Renal cortical epithelial cell (primary cell): ENCODE data around the gene PACRG. TPM values are rescaled to one million over a fixed set of nuclear protein-coding genes. Genes with fewer than 3 reads are reported as not detected.

ENCODE experiments used
- DNase-seq: peaks from one replicate; pipeline ENCODE4 v3.0.0-alpha.2; 2011; ENCODE audit warnings: low read depth
- total RNA-seq: library from RNA; depleted of rRNA; stranded (reverse); fragments of >200 nt; gene quantifications from 2 replicates; pipeline ENCODE4 v1.2.3, GENCODE V29; 2014

The PACRG gene
- total RNA-seq, 1 donor from 2014 or later: 2.5 TPM

GRCh38 chr6:163200694-163201093, 472.9 kb downstream of the PACRG start:
- no peak for DNase-seq

DNA sequence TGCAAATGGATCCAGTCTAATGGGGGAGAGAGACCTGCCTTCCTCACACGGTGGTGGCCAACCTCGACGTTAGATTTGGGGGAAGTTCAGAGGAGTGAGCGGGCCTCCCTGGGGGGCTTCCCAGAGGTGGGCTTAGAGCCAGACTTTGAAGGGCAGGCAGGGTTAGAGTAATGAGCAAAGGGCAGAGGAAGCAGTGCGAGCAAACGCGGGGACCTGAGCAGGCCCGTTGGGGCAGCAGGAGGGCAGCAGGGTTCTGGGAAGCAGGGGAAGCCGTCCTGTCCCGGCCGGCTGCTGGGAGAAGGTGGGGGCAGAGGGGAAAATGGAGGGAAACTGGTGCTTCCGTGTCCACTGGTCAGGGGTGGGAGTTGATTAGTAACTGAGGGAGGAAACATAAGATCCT, 474.1 kb downstream of the PACRG start:
- DNase-seq: no peak

GRCh38 chr6:163206196-163206595, 478.4 kb downstream of the PACRG start:
- no peak for DNase-seq

GRCh38 chr6:163207431-163208383, 479.9 kb downstream of the PACRG start:
- no peak for DNase-seq

DNA sequence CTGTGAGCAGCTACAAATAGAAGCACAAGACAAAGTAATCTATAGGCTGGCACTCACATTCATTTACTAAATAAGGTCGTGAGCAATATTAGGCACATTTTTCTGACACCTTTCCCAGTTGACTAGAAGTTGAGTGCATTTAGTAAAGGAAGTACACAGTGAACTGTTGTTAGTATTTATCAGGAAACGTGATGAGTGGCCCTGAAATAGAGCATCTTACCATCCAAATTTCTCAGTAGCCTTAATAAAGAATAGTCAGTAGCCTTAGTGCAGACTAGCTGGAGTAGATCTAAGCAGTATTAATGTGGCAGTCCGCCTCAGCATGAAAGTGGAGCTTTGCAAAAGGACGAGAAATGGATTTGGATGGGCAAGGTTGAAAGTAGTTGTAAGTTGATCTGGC, 481.2 kb downstream of the PACRG start:
- DNase-seq: no peak

DNA sequence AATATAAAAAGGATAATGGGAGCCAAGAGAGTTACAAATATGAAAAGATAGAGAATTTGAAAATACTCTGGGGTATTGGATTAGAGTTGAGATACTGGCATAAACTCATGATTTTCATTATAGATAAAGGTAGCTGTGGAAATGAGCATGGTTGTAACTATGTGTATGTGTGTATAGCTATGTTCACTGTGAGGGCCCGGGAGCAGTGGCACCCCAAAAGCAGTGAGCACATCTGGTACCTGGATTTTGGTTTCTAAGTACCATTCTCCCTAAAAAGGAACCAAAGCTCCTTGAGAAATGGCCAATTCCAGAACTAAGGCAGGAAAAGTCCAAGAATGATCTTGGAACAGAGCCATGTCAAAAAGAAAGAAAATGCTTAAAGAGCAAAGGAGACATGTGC, 484.3 kb downstream of the PACRG start:
- DNase-seq: no peak

DNA sequence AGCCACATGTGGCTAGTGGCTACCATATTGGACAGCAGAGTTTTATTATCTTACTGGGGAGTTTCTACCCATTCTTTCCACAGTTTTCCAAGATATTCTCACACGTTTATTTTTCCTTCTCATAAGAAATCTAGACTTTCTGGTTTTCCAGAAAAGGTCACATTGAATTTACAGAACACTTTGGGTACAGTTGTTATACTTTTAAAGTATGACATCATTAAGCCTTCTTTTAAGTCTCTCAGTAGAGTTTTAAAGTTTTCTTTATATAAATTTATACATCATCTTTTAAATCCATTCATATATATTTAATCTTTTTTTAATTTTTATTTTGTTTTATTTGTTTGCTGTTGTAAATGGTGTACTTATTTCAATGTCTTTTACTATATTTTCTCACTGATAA, 486.5 kb downstream of the PACRG start:
- no peak for DNase-seq

DNA sequence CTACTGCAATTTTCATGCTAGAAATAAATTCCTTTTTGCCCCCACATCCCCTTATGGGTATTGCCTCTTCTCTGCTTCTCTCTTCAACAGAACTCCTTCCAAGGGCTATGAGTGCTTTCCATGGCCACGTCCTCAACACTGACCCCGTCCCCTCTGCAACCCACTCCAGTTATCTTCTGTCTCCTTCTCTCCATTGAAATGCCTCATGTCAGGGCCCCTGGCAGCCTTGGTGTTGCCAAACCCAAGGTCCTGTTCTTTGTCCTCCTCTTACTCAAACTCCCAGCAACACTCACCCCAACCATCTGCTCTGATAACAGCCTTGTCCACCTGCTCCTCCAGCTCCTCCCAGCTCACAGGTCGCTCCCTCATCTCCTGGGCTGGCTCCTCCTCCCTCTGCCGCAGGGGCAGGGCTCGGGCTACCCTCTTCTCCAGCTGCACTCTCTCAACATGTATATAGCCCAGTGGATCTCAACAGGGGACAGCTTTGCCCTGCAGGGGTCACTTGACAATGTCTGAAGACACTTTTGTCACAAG, 490.7 kb downstream of the PACRG start:
- no peak for DNase-seq

DNA sequence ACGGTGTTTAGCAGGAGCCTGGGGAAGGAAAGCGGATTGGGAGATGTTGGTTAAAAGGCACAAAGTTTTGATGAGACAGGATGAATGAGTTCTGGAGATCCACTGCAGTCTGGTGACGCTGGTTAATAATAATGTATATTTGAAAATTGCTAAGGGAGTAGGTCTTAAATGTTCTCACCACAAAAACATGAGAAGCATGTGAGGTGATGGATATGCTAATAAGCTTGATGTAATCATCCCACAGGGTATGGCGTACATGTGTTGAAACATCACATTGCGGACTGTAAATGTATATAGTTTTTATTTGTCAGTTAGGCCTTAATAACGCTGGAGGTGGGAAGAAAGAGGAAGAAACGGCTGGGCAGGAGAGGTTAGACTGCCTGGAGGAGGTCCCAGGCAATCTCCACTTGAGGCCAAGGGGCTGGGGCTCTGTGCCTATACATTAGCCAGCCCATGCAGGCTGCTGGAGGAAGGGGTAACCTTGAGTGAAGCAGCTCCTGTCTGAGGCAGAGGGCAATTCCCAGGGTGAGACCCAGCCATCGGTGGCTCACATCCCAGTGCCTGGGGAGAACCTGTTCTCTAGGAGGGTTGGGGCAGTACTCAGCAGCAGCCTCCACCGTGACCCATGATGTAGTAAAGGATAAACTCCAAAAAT, 498.5 kb downstream of the PACRG start:
- no peak for DNase-seq

DNA sequence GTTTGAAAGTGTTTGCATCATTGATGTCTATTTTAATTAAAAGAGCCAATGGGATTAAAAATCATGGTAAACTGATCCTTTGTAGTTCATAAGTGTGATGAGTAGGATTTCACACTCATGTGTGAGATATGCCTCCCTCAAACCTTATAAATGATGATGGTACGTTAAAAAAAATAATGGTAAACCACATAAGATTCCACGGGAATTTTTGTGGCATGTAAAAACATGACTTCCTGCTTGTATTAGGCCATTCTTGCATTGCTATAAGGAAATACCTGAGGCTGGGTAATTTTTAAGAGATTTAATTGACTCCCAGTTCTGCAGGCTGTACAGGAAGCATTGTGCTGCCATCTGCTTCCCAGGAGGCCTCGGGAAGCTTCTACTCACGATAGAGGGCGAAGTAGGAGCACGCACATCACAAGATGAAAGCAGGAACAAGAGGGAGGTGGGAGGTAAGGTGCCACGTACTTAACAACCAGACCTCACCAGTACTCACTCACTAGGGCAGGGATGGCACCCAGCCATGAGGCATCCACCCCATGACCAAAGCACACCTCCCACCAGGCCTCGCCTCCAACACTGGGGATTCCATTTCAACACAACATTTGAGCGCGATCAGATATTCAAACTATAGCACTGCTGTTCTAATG, 499.2 kb downstream of the PACRG start:
- peak; percentile 35 for DNase-seq

DNA sequence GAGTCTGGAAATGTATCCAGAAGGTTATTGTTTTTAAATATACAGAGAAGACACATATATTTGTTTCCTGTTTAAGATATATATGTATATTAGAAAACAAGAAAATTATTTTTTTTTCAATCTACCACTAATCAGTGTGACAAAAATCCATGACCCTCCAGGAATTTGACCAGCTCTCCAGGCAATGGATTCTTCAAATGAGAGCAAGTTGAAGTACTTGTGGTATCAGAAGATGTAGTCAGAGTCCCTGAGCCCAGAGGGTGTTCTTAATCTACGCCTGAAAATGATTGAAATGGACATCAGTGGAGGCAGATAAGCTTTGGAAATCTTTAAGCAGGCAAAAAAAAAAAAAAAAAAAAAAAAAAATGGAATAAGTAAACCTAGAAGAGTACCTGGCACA, 500.3 kb downstream of the PACRG start:
- DNase-seq: no peak

DNA sequence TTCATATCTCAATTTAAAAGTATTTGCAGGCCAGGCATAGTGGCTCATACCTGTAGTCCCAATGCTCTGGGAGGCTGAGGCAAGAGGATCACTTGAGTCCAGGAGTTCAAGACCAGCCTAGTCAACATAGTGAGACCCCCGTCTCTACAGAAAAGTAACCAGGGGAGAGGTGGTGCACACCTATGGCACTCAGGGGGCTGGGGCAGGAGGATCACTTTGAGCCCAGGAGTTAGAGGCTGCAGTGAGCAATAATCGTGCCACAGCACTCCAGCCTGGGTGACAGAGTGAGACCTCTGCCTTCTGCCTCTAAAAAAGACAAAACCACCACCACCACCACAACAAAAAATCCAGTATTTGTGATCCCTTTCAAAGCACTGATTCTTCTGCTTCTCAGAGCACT, 501.3 kb downstream of the PACRG start:
- DNase-seq: no peak

- DNase-seq: no peak
Observed at GRCh38 chr6:163230901-163231300, 503.1 kb downstream of the PACRG start.

DNA sequence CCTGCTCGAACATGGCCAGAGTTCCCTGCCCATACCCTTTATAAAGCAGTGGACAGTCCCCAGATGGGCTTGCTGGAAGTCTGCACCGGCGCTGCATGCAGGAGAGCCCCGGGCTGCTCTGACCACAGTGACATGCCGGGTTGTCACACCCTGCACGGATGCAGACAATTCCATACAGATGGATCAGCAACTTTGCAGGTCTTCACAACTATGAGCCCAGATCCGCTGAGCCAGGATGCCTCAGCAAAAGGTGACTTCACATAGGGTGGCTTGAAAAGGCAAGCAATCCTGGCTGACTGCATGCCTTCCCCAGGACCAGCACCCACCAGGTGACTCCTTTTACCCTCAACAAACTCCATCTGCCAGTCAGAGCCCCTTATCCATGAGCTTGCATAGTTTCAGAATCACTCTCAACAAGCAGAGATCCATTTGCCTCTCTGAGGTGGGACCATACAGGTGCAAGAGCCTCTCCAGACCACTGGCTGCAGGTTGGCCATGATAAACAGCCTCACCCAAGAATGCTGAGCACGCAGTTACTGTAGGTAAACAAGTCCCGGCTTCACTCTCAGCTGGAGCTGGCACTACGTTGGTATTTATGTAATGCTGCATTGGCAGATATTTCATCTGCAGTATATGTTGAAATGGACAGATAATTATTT, 503.7 kb downstream of the PACRG start:
- DNase-seq: no peak

DNA sequence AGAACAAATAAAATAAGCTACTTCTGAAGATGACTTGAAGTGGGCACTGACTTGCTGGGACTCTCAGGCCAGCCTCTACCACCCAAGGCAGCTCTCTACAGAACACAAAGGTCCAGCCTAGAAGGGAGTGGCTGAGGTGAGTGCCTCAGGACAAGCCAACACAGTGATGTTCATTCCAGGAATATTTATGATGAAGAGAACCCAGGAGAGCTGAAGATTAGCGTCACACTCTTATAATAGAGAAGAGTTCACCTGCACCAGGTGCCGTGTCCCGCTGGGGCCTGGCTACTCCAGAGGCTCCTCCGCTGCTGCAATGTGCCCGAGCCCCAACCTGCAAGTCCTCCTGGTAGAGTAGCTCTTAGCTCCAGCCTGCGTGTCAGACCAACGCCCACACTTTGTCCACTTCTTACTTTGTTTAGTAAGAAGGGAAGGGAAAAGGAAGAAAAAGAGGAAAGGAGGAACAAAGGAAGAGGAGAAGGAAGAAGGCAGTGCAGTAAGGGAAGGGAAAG, 504.3 kb downstream of the PACRG start:
- no peak for DNase-seq

- DNase-seq: no peak
Observed at GRCh38 chr6:163232649-163233048, 504.9 kb downstream of the PACRG start.

DNA sequence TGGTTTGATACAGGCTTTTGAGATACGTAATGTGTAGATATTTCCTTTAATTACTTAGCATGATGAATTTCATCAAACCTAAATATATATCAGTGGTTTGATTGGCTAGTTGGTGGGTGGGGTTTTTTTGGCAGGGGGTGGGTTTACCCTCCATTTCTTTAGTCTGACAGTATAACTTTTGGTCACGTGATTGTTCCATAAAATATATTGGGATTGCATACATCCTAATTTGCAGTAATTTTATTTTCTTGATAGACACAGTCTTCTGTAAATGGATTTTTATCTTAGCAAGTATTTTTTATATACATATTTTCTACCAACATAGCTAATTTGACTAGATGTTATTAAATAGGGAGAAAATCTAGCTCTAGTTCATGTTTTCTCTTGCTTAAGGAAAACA, 509.3 kb downstream of the PACRG start:
- no peak for DNase-seq

DNA sequence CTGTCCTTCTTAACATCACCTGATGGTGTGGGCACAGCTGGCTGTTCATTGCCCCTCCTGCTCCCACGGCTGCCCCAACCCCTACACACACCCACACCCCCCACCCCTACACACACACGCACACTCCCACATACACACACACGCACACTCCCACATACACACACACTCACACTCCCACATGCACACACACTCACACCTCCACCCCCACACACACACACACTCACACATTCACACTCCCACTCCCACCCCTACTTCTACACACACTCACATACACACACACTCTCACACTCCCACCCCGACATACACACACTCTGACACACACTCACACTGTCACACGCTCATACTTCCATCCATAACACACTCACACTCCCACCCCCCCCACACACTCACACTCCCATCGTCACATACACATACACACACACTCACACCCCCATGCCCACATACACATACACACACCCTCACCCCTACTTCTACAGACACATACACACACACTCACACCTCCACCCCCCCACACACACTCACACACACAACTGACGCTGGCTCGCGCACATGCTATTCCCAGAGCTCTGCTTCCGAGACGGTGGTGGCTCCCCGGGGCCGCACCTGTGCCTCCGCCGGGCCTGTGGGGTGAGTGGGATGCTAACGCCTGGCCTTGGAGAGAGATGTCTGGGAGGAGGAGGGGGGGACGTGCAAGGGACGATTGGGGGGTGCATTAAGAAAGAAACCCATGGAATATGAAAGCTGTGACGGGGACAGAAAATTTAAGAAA, 512.0 kb downstream of the PACRG start:
- DNase-seq: no peak

GRCh38 chr6:163240556-163240955, 512.8 kb downstream of the PACRG start:
- no peak for DNase-seq

- DNase-seq: no peak
Observed at GRCh38 chr6:163241683-163242082, 513.9 kb downstream of the PACRG start.

DNA sequence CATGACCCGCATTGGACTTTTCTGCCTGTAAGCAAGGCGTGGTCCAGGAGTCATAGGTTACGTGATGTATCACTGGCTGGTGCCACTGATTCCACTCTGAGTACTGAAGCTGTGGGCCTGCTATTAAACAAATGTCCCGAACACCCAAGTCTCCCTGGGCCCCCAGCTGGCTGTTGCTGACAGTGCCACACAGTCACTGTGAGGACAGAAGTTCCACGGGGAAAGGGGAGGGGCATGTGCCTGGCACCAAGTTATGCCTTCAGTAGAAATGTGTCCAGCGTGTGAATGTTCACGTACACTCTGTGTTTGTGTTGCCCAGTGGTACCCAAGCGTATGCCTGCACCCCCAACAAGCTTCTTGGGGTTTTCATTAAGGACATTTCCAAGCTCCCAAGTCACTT, 515.3 kb downstream of the PACRG start:
- no peak for DNase-seq
